ENCODE results near the gene WDR90. TPM values are rescaled to one million over a fixed set of nuclear protein-coding genes. Genes with fewer than 3 reads are reported as not detected.
A peak's percentile ranks its signal among the peaks of the same experiment; 100 is the strongest.

The WDR90 gene
- total RNA-seq, 4 donors from 2014 or later, result 23.0 to 166 (median 90.2) TPM

DNA sequence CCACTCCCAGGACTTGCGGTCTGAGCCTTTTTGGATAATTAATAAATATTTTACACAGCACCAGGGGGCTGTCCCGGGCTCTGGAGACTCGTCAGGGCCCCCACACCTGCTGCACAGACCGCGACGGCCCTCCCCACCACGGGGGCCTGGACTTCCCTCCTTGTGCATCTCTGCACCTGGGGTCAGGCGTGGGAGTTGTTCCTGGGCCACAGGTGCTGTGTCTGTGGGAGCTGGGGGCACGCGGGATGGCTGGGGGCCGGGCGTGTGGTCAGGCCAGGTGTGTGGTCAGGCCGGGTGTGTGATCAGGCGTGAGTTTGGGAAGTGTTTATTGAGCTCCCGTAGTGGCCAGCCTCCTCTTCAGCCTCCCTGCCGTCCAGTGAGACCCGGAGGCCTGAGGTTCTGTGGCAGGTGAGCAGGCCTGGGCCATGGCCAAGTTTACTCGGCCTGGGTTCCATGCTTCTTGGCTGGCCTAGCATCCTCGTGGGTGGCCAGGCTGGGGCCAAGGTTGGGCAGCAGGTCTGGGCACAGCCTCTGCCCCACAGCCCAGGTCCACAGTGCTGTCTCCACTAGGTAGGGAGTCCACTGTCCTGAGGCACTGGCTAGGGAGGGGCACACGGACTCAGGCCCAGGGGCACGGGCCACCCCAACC lies 29.2 kb downstream of the WDR90 start:
- DNase-seq, result no peak
- intact Hi-C loops (cut with DNase I; ENCODE audit: low total_unique reads), result no loop called here

GRCh38 chr16:678858-679813 lies 30.0 kb downstream of the WDR90 start:
- H3K27ac ChIP-seq, result peak overlapping the region; percentile 91 to 96 (median 95)
- peaks cover 0 to 9% (median 0%) of the 10 kb centered on the region in 4 donors for H3K36me3 ChIP-seq
- in situ Hi-C loops (cut with MboI; ENCODE audit: low pct_ligation_motif_present in 1 of 4, low pct_unique_long_range_greater_than_20kb in 1 of 4, low sequenced_read_pairs in 3 of 4) (no loop called here), intact Hi-C loops (cut with DNase I; ENCODE audit: low total_unique reads) (no loop called here)
- TF ChIP-seq EP300 (IDR thresholded peaks at IDR 0.05; ENCODE audit: low read depth), result no peak
- TF ChIP-seq POLR2AphosphoS5 (IDR thresholded peaks at IDR 0.05), result no peak
- TF ChIP-seq, protein P1, sequence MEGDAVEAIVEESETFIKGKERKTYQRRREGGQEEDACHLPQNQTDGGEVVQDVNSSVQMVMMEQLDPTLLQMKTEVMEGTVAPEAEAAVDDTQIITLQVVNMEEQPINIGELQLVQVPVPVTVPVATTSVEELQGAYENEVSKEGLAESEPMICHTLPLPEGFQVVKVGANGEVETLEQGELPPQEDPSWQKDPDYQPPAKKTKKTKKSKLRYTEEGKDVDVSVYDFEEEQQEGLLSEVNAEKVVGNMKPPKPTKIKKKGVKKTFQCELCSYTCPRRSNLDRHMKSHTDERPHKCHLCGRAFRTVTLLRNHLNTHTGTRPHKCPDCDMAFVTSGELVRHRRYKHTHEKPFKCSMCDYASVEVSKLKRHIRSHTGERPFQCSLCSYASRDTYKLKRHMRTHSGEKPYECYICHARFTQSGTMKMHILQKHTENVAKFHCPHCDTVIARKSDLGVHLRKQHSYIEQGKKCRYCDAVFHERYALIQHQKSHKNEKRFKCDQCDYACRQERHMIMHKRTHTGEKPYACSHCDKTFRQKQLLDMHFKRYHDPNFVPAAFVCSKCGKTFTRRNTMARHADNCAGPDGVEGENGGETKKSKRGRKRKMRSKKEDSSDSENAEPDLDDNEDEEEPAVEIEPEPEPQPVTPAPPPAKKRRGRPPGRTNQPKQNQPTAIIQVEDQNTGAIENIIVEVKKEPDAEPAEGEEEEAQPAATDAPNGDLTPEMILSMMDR (IDR thresholded peaks at IDR 0.05), result no peak
- TF ChIP-seq POLR2A (IDR thresholded peaks at IDR 0.05), result peak; percentile 5
- peak; percentile 74 for DNase-seq
- H3K4me1 ChIP-seq, result peaks cover 45 to 83% (median 64%) of the 10 kb centered on the region in 4 donors
- no peaks in the 10 kb centered on the region for H3K27me3 ChIP-seq
- 29% methylated on average over 35 of the region's 52 CpGs; no CpG with 5 or more reads in 1 of the 2 donors for WGBS, 2 donors (ENCODE audit: low coverage in 1 of 2)
- no peaks in the 10 kb centered on the region for H3K9me3 ChIP-seq
- peak overlapping the region; percentile 25 to 81 (median 49) for H3K4me3 ChIP-seq

More for the DNA sequence above, 29.2 kb downstream of the WDR90 start:
- Histone ChIP-seq H3K27me3 (no peaks in the 10 kb centered on the region), H3K9me3 (no peaks in the 10 kb centered on the region), H3K36me3 (peaks cover 0 to 9% (median 0%) of the 10 kb centered on the region in 4 donors), H3K4me1 (peaks cover 42 to 78% (median 59%) of the 10 kb centered on the region in 4 donors), H3K27ac (peak overlapping the region in 2 of 4 donors; percentile 95 to 96), H3K4me3 (no peak overlapping the region)
- 77% methylated on average over 19 of the region's 21 CpGs; no CpG with 5 or more reads in 1 of the 2 donors for WGBS, 2 donors (ENCODE audit: low coverage in 1 of 2)
- TF ChIP-seq EP300 (IDR thresholded peaks at IDR 0.05; ENCODE audit: low read depth), result no peak
- TF ChIP-seq POLR2AphosphoS5 (IDR thresholded peaks at IDR 0.05), result no peak
- TF ChIP-seq, protein P1 (IDR thresholded peaks at IDR 0.05), result no peak
- no peak for TF ChIP-seq POLR2A (IDR thresholded peaks at IDR 0.05)
- in situ Hi-C loops (cut with MboI; ENCODE audit: low pct_ligation_motif_present in 1 of 4, low pct_unique_long_range_greater_than_20kb in 1 of 4, low sequenced_read_pairs in 3 of 4), result no loop called here

DNA sequence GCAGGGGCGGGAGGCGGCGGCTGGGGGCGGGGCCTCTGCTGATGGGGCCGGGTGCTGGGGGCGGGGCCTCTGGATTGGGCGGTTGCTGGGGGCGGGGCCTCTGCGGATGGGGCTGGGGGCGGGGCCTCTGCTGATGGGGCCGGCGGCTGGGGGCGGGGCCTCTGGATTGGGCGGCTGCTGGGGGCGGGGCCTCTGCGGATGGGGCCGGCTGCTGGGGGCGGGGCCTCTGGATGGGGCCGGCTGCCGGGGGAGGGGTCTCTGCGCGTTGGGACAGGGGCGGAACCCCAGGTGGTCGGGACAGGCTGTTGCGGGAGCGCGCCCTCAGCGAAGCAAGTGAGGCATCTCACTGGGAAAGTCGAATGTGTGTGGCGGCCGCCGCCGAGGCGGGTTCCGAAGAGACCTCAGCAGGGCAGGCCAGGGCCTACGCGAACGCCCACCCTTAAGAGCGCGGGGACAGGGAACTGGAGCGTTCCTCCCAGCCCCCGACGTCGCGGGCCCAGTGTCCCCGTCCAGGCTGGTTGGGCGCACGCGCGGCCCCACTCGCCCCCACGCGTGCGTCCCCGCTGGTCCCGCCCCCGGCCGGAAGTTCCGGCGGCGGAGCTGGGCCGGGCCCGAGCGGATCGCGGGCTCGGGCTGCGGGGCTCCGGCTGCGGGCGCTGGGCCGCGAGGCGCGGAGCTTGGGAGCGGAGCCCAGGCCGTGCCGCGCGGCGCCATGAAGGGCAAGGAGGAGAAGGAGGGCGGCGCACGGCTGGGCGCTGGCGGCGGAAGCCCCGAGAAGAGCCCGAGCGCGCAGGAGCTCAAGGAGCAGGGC lies 30.9 kb downstream of the WDR90 start, which contains the start of gene STUB1:
STUB1 (plus strand) TSS at position 597 of the 811 bp plus-strand sequence; CDS start at position 713, 116 bp downstream.
- no peaks in the 10 kb centered on the region for H3K27me3 ChIP-seq
- H3K36me3 ChIP-seq, result peaks cover 0 to 9% (median 0%) of the 10 kb centered on the region in 4 donors
- H3K4me3 ChIP-seq, result peak within 1 kb of the TSS; percentile 69 to 86 (median 79)
- in situ Hi-C loops (cut with MboI; ENCODE audit: low pct_ligation_motif_present in 1 of 4, low pct_unique_long_range_greater_than_20kb in 1 of 4, low sequenced_read_pairs in 3 of 4), result no loop called here
- TF ChIP-seq, protein P1 (IDR thresholded peaks at IDR 0.05), result no peak
- TF ChIP-seq EP300 (IDR thresholded peaks at IDR 0.05; ENCODE audit: low read depth), result no peak
- peak in 2 of 3 donors; percentile 59 to 74 for TF ChIP-seq POLR2AphosphoS5 (IDR thresholded peaks at IDR 0.05)
- TF ChIP-seq POLR2A (IDR thresholded peaks at IDR 0.05), result peak; percentile 44
- 0% methylated on average over 54 of the region's 91 CpGs; no CpG with 5 or more reads in 1 of the 2 donors for WGBS, 2 donors (ENCODE audit: low coverage in 1 of 2)
- DNase-seq, result peak; percentile 92
- peak within 1 kb of the TSS; percentile 91 to 96 (median 95) for H3K27ac ChIP-seq
- no peaks in the 10 kb centered on the region for H3K9me3 ChIP-seq
- intact Hi-C loops (cut with DNase I; ENCODE audit: low total_unique reads), result no loop called here
- H3K4me1 ChIP-seq, result peaks cover 44 to 81% (median 65%) of the 10 kb centered on the region in 4 donors

Data from transverse colon (tissue), 4 donors.